ENCODE data around the gene BAZ1B.
"Not testable (repeated sequence)": the region's sequence is repeated elsewhere in the genome, so short reads cannot be mapped to it uniquely, and the experiment has no call there.

The BAZ1B gene

DNA sequence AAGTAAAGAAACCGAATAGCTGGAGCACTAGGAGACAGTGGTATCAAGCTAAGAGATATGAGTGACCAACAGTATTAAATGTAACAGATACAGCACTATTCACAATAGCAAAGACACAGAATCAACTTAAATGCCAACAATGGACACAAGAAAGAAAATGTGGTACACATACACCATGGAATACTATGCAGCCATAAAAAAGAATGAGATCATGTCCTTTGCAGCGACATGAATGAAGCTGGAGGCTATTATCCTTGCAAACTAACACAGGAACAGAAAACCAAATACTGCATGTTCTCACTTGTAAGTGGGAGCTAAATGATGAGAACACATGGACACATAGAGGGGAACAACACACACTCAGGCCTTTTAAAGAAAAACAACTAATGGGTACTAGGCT, 26.6 kb downstream of the BAZ1B start:
- DNase-seq = not testable (repeated sequence)

DNA sequence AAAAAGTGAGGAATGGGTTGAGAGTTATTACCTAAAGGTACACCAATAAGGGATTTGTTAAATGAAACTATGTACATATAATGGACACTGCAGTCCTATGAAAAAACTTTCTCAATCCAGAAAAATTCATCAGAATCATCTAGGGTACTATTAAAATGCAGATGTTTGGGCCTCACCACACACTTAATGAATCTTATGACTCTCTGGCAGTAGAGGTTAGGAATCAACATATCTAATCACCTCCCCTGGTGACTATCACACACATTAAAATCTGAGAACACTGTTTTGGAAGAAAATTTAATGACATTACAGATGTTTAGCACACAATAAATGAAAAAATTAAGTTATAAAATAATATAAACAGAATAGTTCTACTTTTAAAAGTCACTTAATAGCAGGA, 32.1 kb downstream of the BAZ1B start:
- DNase-seq = no peak

DNA sequence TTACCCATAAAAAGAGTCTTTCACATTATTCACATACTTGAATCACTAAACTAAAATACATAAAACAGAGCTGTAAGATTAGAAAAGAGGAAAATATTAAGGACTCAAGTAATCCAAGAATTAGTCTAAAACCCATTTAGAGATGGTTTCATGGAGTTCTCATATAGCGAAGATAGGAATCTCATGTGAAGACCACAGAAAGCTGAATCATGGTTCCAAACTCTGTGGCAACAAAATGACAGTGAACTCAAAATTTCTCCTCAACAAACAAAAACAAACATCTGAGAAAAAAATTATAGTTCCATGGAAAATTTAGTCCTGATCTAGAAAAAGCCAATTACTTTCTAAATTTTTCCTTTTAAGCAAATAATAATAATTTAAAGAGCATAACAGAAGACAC, 34.6 kb downstream of the BAZ1B start:
- DNase-seq = no peak

DNA sequence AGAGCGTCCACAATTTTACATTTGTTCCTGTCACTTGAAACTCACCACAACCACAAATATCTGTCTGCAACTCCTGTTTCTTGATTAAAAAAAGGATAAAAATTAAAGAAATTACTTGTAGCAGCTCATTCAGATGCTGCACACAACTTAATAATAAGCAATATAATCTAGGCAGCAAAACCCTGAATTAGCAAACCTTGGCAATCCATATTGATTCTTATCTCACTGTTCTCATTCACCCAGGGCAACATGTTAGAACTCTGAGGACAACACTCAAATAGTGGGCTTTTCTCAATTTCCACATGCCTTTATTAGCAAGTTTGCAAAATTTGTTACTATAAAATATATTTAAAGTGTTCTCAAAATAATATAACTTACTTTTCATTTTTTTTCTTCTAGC, 38.9 kb downstream of the BAZ1B start:
- no peak for DNase-seq

DNA sequence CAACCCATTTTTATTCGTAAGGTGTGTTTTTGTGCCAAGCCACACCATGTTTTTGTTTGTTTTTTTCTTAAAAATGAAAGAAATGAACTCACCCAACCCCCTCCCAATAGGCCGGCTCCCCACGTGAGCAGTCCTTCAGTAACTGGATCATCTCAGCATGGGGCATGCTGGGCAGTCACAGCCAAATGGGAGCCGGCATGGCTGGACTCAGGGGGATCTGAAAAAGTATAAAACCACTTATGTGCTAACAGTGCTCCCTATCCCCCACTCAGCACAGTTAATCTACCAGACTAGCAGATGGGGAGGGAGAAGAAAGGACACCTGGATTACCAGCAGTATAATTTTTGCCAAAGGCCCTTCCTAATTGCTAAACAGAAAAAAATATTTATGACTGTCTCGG, 39.3 kb downstream of the BAZ1B start:
- no peak for DNase-seq

DNA sequence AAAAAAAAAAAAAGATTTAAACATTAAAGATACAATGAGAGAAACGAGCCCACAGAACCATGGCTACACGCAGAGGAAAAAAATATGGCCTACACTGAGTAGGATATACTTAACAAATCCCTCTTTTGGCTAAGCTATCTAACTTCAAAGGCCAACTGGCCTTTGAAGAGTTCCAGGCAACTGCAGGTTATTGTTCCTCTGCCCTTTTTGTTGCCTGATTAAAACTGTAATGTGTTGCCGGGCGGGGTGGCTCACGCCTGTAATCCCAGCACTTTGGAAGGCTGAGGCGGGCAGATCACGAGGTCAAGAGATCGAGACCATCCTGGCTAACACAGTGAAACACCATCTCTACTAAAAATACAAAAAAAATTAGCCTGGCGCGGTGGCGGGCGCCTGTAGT, 40.6 kb downstream of the BAZ1B start:
- not testable (repeated sequence) for DNase-seq

DNA sequence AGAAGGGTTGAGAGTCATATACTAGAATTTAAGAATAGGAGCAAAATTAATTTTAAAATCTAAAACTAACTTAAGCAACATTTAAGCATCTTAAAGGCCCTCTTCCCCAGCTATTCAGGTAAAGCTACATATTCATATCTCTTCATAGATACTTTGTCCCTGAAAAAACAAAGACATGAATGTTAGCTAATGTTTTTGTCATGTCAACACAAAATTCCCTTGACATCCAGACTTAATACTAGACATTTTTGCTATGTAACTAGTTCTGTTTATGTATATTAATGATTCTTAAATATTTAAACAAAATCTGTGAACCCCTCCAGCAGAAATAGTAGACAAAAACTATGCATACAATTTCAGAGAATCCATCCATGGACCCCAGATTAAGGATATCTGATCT, 43.5 kb downstream of the BAZ1B start:
- no peak for DNase-seq

DNA sequence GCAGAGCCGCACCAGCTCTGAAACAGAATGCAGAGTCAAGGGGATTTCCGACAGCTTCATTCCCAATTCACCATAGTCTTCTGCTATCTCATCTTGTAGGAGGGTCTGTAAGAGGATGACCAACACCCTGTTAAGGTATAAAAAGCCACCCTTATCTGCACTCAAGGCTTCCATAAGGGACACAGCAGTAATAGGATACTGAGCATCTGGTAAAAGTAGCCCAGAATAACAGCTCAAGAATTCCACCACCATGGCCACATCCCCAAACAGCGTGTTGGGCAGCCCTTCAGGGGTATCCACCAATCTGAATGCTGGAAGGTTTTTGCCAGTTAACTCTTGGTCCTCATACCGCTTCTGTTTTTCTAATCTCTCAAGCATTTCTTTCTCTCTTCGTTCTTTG, 44.7 kb downstream of the BAZ1B start:
- no peak for DNase-seq

DNA sequence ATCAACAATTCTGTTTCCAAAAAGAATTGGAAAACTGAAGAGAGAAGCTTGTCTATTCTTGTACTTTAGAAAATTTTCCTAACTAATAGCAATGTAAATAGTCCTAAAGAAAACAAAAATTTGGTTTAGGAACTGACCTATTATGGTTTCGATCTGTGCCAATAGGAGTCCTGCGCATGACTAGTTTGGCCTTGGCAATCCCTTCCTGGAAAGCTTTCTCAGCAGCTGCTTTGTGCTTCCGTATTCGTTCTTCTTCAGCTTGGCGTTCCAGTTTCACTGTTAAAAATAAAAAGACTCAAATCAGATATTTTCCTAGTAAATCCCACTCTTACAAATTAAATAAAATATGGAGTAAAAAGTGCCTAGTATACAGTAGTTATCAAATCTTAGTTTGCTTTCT, 51.9 kb downstream of the BAZ1B start:
- no peak for DNase-seq

DNA sequence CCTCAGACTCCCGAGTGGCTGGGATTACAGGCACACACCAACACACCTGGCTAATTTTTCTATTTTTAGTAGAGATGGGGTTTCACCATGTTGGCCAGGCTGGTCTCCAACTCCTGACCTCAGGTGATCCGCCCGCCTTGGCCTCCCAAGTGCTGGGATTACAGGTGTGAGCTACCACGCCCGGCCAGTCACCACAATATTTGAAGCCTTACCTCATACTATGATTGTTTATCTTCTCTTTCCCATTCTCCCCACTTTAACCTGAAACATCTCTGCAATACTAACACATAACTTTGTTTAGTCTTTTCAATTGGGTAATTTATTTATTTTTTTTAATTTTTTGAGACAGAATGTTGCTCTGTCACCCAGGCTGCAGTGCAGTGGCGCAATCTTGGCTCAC, 55.0 kb downstream of the BAZ1B start:
- DNase-seq = not testable (repeated sequence)

DNA sequence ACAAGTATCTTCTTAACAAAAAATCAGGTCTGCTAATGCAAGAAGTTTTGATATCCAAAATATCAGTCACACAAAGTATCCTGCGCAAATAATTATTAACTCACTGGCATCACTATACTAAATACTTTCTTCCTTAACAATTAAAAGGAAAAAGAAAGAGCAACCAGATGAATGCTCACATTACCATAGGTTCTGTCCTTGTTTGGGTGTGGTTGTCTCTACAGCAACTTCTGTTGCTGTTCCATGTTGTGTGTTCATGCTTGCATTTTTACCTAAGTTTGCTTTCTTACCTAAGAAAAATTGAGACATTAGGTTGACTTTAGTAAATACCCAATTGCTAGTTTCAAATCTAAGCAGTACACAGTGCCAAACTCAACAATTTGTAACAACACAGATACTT, 56.0 kb downstream of the BAZ1B start:
- no peak for DNase-seq

DNA sequence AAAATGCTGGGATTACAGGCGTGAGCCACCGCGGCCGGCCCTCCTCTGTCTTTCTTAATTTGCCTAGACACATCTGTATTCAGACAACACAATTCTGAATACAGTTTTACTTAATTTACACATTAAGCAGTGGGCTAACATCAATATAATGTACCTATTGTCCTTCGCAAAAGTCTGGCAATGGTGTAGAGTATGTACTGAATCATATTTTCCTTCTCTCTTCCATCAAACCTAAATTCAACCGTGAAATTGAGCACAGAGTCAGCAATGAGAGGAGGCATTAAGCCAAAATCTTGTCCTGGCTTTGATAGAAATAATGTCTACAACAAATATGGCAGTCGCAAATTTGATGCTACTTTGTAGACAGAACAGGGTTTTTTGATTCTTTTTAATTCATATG, 58.1 kb downstream of the BAZ1B start:
- no peak for DNase-seq

DNA sequence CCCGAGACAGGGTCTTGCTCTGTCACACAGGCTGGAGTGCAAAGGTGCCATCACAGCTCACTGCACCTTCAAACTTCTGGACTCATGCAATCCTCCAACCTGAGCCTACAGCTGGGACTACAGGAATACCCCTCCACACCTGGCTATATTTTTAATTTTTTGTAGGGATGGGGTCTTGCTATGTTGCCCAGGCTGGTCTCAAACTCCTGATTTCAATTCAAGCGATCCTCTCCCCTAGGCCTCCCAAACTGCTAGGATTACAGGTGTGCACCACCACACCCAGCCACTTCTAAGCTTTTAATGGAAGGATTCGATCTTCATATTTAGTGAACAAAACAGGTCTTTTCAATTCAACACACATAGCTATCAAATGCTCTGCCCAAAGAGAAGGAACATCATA, 58.8 kb downstream of the BAZ1B start:
- no peak for DNase-seq

DNA sequence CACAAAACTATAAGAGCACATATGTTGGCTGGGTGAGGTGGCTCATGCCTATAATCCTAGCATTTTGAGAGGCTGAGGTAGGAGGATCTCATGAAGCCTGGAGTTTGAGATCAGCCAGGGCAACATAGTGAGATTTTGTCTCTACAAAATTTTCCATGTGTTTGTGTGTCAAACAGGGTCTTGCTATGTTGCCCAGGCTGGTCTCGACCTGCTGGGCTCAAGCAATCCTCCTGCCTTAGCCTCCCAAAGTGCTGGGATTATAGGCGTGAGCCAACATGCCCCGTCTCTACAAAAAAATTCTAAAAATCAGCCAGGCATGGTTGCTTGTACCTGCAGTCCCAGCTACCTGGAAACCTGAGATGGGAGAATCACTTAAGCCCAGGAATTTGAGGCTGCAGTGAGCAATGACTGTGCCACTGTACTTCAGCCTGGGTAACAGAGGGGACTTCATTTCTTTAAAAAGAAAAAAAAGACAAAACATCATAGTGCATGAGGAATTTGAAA, 60.3 kb downstream of the BAZ1B start:
- no peak for DNase-seq

DNA sequence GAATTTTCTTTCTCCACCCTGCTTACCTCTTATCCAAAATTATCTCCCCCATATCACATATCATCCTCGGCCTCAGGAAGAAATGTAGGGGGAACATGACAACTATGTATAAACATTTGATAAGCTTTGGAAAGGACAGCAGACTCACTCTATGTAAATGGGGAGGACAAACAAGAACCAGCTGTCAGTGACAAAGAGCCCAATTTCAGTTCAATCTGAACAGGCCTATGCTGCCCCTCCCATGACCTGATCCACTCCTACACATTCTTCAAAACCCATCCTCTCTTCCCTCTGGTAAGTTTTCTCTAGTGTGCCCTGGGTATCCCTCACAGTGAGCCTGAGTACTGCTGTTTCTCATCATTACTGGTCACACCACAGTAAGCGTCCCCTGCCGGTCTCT, 67.7 kb downstream of the BAZ1B start:
- DNase-seq = no peak

DNA sequence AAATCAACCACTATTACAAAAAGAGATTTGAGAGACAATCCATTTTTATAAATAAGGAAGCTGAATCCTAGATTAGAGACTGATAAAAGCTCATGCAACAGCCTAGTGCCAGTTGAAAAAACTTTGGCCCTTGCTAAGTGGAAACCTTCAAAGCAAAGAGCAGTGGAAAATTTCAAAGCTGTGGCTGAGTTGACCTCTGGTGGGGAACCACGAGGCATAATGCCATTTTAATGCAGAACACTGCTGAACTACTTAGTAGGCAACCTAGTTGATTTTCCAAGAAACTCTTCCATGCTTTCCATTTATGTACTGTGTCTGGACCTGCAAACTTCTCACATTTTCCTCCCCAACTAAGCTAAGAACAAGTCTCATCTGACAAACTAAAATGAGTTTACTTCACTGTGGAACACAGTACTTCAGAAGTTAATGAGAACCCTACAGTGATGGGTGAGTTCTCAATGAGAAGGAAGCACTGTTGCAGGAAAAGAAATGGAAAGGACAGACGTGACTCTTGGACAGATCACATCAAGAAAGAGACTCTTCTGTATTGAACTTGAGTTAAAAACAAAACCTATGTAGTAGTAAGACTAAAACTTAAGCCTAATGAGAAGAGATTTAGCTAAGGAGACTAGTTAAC, 69.0 kb downstream of the BAZ1B start:
- no peak for DNase-seq

DNA sequence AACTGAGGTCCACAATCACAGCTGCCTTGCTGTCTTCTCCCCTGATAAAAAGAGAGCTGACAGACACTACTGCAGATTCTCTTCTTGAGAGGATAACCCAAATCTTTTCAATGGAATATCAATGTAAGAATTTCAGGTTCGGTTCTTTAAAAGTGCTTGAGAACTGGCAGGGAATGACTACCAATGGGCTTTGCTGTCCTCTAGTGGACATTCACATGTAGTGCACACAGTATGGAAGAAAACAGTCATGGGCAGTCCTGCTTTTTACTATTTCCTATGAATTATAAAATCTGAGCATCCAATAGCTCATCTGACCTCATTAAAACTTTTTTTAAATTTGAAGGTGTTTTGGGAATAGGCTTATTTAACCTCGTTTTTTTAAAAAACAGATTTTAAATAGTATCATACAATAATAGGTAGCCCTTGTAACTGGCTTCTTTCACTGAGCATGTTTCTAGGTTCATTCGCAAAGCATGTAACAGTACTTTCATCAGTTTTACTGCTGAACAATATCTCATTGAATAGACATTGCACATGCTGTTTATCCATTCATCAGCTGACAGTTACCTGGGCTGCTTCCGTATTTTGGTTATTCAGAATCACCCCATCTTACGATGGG, 70.2 kb downstream of the BAZ1B start:
- peak; percentile 35 for DNase-seq

DNA sequence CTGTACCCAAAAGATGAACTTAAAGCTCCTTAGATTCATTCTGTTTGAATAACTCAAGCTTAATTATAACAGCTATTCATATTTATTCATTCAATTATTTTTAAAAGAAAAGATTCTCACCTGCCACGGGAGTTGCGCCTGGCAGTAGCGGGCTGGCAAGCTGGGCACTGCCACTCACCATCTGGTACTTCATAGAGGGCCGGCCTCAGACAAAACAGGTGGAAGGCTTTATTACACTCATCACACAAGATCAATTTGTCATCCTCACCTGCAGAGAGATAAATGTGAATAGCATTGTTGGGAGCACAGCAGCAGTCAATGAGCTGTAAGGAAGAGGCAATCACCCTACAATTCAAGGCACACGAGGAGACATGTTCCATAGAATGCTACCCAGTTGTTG, 72.7 kb downstream of the BAZ1B start:
- DNase-seq = peak; percentile 83

DNA sequence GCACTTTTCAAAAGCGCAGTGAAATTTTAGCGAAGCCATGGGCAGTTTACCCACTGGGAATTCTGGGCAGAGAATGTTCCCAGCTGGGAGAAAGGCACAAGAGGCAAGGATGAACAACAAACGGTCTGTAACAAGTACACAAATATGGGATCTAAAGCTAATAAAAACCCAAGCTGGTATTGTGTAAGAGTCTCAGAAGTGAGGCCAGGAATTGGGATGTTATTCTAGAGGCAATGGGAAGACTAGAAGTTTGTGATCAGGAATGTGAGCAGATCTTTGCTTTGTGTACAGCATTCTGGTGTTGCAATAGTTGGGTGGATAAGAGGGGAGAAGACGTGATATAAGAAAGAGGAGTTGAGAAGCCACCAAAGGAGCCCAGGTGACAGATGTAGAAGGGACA, 73.5 kb downstream of the BAZ1B start:
- DNase-seq = no peak

DNA sequence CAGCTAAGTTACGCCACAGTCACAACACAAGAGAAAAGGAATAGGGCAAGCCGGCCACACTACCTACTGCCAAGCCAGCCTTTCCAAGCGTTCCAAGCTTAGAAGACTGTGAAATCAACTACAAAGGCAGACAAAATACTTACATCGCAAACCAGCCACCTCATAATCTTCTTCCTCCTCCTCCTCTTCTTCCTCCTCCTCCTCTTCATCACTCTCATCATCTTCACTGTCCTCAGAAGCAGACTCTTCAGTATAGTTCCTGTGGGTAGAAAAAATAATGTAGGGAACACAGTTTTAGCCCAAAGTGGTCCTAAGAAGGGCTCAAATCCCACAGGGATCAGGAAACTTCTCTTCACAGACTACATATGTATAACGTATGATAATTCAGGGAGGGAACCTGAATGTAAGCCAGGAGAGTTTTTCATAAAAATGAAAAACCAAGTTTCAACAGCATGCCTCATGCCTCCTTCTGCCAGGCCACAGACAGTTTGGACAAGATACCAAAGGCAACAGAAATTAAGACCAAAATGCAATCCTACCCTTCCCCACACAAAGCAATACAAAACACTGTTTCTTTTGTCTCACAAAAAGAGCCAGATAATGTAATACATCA, 74.9 kb downstream of the BAZ1B start:
- DNase-seq = no peak

DNA sequence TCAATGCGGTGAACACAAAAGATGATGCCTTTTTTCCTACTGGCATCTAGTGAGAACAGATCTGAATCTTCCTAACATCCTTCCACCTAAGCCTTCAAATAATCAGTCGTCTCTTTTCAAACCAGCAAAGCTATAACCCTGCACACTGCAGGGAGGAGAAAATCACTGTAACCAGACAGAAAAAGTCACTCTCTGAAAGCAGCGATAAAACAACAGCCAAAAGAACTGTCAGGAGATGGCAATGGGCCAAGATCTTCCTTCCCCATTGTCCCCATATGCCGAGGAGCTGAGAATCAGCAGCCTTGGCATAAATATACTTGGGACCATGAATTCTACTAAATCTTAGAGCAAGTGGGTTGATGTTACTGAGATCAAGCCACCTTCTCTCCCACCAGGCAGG, 75.4 kb downstream of the BAZ1B start:
- no peak for DNase-seq

DNA sequence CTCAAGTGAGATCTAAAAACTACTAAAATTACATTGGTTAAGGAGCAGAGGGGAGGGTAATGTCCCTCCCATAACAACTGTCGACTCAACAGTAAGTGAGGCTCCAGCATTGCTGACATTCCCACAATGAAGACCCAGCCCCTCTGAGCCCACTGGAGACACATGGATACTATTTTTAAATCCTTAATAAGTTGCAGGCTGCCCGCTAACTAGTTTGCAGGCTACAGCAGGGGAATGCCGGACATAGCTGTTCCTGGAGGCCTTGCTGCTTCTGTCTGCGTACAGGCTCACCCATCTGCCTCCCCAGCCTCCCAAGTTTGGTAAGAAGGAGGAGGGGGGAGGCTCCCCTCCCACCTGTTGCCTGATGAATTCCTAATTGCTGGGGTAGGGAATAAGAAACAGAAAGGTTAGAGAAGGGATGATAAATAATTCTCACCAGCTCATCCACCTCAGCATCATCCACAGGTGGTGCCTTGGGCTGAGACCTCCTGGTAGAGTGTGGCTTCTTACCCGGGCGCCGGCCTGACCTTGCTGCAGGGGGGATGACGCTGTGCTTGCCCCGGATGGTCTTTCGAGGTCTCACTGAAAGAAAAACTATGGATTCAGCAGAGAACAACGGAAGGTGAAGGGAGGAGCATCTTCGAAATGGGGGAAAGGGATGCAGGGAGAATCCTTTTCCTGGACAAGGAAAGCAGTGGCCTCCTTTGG, 78.4 kb downstream of the BAZ1B start:
- DNase-seq = no peak

DNA sequence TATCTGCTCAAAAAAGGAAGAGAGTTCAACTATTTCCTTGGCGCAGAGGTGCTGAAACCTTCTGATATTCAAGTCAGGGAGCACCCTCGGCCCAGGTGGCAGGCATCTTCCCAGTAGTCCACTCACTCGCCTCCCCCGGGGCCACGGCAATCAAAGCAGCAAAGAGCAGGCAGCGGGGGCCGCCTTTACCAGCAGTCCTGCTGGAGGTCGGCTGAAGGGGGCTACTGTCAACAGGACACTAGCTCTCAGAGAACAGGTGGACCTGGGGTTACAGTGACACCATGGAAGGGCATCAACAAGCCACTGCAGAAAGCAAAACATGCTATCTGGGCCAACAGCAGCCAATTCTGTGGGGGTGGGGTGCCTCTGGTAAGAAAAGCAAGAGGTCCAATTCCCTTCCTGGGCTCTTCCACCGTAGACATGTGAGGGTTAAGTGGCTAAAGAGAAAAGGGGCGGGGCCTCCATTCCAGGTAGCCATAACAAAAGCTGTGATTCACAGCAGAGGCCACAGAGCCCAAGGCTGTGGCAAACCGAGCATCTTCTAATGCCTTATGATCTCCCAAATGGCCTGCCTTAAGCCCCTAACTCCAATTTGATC, 79.1 kb downstream of the BAZ1B start:
- no peak for DNase-seq

Measured in NCI-H1417 treated with DMSO at 0.1 percent for 48 hours (cell line).